GM21360 (cell line): Measurements from ENCODE around the gene UGGT1.

ENCODE experiments used
- ATAC-seq: cut with Tn5 transposase; IDR thresholded peaks from one replicate; pipeline ENCODE4 v1.9.1; 2021; ENCODE audit warnings: mild to moderate bottlenecking, moderate library complexity; ENCODE audit not compliant: unreplicated experiment

UGGT1 gene

DNA sequence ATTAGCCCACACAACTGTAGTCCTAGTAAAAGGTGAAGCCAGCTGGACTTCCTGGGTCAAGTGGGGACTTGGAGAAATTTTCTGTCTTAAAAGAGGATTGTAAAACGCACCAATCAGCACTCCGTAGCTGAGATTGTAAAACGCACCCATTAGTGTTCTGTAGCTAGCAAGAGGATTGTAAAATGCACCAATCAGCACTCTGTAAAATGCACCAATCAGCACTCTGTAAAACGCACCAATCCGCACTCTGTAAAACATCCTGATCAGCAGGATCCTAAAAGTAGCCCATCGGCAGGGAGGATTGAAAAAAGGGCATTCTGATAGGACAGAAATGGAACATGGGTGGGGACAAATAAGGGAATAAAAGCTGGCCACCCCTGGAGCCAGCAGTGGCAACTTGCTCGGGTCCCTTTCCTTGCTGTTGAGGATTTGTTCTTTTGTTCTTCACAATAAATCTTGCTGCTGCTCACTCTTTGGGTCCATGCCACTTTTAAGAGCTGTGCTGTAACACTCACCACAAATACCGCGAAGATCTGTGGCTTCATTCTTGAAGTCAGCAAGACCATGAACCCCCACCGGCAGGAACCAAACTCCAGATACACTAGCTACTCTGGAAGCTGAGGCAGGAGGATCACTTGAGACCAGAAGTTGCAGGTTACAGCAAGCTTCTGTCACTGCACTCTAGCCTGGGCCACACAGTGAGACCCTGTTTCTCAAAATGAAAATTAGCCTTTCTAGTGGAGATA lies 125.1 kb downstream of the UGGT1 start:
- no peak for ATAC-seq

DNA sequence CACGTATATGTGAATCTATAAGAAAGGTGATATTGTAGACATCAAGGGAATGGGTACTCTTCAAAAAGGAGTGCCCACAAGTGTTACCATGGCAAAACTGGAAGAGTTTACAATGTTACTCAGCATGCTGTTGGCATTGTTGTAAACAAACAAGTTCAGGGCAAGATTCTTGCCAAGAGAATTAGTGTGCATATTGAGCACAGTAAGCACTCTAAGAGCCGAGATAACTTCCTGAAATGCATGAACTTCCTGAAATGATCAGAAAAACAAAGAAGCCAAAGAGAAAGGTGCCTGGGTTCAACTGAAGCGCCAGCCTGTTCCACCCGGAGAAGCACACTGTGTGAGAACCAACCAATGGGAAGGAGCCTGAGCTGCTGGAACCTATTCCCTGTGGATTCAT lies 126.7 kb downstream of the UGGT1 start:
- ATAC-seq = no peak

DNA sequence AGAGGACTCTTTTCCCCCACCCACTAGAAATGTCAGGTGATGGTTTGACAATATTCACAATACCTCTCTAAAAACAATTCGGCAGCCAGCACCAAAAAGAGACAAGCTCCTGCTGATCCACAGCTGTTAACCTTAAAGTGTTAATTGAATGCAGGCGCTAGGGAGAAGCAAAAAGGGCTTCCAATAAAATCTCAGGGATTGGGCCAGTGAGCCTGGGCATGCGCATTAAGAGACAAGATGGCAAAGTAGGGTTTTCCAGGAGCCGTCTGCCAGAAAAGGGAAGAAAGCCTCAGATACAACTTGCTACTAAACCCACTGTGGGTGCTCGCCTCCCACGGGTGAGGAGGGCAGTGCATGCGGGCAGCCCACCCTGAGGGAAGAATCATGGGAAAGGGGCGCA lies 128.9 kb downstream of the UGGT1 start:
- no peak for ATAC-seq

DNA sequence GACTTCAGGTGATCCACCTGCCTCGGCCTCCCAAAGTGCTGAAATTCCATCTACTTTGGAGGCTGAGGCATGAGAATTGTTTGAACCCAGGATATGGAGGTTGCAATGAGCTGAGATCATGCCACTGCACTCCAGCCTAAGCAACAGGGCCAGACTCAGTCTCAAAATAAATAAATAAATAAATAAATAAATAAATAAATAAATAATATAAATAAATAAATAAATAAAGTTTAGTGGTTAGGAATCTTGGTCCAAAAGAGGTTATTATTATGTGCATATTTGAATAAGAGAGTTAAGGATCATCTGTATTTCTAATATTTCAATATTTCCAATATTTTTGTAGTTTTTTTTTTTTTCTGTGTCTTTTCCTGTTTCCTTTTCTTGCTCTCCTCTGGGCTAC lies 136.9 kb downstream of the UGGT1 start:
- no peak for ATAC-seq

DNA sequence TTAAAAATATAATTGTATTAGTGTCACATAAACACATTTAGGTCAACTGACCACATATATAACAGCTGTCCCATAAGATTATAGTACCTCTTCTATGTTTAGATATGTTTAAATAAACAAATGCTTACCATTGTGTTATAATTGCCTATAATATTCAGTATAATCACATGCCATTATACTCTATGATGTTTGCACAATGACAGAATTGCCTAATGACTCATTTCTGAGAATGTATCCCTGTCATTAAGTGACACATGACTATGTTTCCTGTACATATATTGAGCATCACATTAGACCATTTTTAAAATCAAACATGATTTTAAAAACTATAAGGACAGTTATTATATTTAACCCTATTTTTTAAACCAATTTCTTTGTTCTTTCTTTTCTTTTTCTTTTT lies 137.9 kb downstream of the UGGT1 start:
- ATAC-seq = no peak

DNA sequence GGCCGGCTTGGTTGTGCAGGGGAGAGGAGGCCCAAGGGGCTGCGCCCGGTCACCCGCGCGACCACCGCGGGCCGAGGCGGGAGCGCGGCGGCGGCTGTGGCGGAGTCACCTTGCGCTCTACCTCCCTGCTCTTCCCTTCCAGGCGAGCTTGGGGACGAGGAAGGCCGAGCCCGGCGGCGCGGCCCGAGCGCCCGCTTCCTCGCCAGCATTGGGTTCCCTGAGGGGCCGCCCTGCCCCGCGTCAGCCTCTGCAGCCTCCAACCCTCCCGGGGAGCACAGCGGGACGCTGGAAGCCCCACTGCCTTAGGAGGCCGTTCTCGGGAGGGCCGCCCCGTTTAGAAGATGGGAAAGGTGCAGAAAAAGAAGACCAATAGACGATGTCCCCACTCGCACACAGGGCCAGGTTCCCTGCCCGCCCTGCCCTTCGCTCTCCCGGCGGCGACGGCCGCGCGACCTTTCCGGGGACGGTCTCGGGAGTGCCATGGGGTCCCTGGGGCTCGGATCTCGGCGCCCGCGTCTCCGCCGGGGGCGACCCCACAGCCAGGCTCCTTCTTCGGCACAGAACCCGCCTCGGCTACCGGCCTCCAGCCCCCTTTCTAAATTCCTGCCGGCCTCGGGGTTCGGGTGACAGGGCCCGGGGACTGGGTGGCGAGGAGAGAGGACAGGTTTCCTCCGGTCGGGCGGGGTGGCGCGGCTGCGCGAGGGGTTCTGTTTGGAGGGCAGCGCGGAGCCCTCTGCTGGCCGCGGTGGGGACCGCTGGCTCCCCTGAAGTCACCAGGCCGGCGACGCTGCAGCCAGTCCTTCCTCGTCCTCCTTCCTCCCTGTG lies 142.2 kb downstream of the UGGT1 start:
- peak; percentile 99 for ATAC-seq

DNA sequence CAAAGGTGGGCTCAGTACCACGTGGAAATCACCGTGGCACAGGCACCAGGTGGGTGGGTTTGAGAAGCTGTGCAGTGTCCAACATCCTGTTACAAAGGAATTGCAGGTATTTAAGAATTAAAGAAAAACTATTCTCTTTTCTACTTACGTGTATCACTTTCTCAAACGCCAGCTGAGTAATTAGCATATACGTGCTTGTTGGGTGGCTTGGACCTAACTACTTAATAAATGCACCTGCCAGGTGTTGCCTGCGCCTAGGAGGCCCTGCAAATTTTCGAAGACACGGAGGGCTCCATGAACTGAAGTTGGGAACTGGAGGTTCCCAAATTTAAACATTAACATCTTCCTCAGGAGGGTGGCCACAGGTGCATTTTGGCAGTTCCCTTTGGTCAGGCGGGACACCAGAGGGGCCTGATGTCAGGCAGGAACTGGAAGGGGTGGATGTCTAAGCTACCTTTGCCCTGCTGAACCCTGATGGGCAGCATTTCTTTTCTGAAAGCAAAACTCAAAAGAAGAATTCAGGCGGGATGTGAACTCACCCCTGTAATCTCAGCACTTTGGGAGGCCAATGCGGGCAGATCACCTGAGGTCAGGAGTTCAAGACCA lies 142.9 kb downstream of the UGGT1 start:
- no peak for ATAC-seq

DNA sequence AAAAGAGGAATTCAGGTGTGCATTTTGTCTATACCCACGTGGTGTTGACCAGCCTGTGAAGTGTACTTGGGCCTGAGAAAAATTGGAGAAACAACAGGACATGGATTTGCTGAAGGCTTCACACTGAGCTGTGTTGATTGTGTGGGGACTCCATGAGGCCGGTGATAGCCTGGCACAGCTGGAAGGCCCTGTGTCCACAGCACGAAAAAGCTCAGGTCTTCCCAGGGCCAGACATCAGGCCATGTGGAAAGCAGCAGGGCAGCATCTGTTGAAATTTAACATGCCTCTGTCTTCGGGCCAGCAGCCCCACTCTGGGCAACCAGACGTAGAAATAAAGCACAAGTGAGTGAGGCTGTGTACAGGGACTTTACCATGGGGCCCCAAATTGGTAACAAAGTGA lies 143.6 kb downstream of the UGGT1 start:
- ATAC-seq = no peak

DNA sequence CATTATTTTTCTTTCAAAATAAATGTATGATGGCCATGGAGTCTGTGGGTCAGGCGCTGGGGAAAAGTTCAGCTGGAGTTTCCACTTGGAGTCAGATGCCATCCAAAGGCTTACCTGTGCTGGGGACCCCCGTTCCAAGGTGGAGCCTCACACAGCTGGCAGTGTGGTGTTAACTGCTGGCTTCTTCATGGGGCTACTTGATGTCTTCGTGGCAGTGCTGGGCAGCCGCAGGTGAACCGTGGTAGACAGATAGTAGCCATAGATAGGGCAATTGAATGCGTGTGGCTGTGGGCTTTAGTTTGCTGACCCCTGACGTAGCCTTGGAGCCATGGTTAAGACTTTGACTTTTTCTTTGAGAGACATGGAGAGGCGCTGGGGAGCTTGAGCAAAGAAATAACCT lies 144.6 kb downstream of the UGGT1 start:
- ATAC-seq = no peak

DNA sequence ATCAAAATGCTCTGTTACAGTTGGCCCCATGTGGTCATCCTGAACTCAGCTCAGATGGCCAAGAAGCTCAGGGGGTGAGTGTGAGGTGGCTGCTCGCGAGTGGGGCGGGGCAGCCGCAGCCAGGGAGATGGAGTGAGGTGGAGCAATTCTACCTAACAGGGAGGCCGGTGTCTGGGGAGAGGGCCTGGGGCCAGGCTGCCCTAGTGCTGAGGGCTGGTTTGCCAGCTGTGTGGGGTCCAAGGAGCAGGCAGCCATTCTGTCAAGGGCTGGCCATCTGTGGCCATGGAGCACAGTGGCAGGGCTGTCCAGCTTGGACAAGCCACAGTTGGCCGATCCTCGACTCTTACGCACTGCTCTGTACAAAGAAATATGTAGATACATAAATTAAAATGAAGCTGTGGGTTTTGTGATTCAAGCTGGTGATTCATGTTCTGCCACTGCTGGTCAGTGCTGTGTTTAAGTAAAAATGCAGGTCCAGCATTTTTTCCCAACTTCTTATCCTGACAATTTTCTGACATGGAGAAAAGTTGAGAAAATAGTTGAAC lies 145.6 kb downstream of the UGGT1 start:
- no peak for ATAC-seq

DNA sequence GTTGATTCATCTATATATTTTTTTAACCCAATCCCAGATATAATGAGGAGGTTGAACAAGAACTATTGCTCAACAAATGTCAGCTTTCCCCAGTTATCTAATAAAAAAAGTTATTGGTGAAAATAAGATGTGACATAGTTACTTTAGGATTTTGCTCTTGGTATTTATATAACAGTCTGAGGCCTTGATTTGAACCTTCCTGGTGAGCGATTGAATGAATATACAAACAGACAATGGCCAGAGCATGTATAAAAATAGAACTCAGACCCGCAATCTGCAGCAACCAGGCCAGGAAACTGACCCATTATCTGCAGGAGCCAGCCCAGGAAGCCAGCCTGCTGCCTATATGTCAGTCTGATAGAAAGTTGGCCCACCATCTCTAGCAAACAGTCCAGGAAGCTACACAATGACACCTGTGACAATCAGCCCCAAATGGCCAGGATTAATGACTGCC lies 146.1 kb downstream of the UGGT1 start:
- no peak for ATAC-seq

DNA sequence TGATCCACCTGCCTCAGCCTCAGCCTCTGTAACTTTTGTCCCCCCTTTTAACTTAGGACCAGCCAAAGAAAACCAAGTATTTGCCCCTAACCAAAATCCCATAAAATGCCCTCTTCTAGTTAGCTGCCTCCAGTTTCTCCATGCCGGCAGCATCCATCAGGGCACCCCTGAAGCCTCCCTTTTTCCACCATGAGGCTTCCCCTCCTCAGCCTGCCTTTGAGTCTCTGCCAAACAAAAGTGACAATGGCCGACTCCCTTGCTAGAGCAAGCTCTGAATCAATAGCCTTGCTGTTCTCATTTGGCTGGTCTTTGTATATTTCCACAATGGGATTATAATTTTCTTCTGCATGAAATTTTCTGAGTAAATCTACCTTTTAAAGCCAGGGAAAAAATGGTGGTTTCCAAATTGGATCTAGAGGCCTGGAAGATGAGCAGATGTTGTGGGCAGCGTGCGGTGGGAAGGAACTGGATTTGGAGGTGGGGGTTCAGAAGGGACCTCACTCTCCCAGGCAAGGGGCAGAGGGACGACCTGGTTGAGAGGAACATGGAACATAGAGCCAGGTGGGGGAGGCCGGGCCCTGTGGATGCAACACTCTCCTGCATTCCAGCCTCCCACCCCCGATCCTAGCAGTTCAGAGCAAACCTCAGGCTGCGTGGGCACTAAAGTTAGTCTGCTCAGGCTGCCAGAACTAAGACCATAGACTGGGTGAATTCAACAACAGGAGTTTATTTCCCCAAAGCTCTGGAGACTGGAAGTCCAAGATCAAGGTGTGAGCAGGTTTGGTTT lies 147.1 kb downstream of the UGGT1 start:
- ATAC-seq = no peak

DNA sequence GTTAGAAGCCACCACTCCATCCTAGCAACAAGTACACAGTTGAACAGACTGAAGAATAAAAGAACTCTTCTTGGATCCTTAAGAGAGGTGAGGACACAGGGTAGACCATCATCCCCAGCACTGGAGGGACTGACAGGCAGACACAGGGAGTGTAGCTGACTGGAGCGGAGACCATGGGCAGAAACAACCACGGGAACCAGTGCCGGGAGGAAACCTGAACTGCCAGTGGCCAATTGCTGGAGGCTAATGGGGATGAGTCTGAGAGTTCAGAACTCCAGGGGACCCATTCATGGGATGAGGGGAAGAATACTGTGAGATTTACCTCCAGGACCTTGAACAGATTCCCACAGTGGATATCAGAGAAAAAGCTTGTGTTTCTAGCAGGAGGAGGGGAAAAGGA lies 150.9 kb downstream of the UGGT1 start:
- no peak for ATAC-seq
